Activated CD8-positive, alpha-beta memory T cell treated with anti-CD3 and anti-CD28 coated beads for 36 hours (primary cell): ENCODE data around the gene ICE2. TPM values are rescaled to one million over a fixed set of nuclear protein-coding genes. Genes with fewer than 3 reads are reported as not detected.

ENCODE experiments used
- CTCF ChIA-PET: fragments of 350-600 bp; sonication (Branson Sonifier 250); formaldehyde crosslinking; loops from one replicate; lab custom pipeline; 2021; ENCODE audit warnings: antibody characterized with exemption; lab: Charles Lee
- POLR2A ChIA-PET: fragments of 350-600 bp; sonication (Branson Sonifier 250); formaldehyde crosslinking; loops from one replicate; lab custom pipeline; 2021; ENCODE audit warnings: antibody characterized with exemption; lab: Charles Lee
- total RNA-seq, 2 experiments: library from RNA; stranded (reverse); gene quantifications; one replicate each; pipeline ENCODE4 v1.2.3, GENCODE V29; 2021

ICE2 gene
- total RNA-seq, 2 experiments from 2014 or later, result 59.9 to 61.3 TPM

- ChIA-PET CTCF (no interaction called here), POLR2A (no interaction called here)
Observed at GRCh38 chr15:60464836-60465630, 13.9 kb downstream of the ICE2 start.

- POLR2A ChIA-PET, result no interaction called here
- CTCF ChIA-PET, result no interaction called here
Observed at GRCh38 chr15:60462027-60462426, 16.9 kb downstream of the ICE2 start.

- ChIA-PET CTCF (no interaction called here), POLR2A (no interaction called here)
Observed at GRCh38 chr15:60460931-60461330, 18.0 kb downstream of the ICE2 start.

- ChIA-PET CTCF (no interaction called here), POLR2A (no interaction called here)
Observed at GRCh38 chr15:60458721-60459120, 20.2 kb downstream of the ICE2 start.

GRCh38 chr15:60457985-60458384 is 21.0 kb downstream of the ICE2 start:
- POLR2A ChIA-PET, result no interaction called here
- CTCF ChIA-PET, result no interaction called here

- CTCF ChIA-PET, result interaction anchor here (1.1 kb wide), 1 partner anchor 34 kb away, joined by 3 read pairs; no protein-coding TSS in a partner anchor
- POLR2A ChIA-PET, result no interaction called here
Observed at GRCh38 chr15:60454824-60455223, 24.1 kb downstream of the ICE2 start.

GRCh38 chr15:60448668-60449360 is 30.1 kb downstream of the ICE2 start:
- ChIA-PET CTCF (interaction anchor here (0.6 kb wide), 1 partner anchor 1471 kb away, joined by 3 read pairs; no protein-coding TSS in a partner anchor), POLR2A (no interaction called here)

GRCh38 chr15:60444289-60444912 is 34.5 kb downstream of the ICE2 start:
- ChIA-PET POLR2A (no interaction called here), CTCF (interaction anchor here (0.7 kb wide), 1 partner anchor 30 kb away, joined by 3 read pairs; no protein-coding TSS in a partner anchor)

GRCh38 chr15:60442763-60443162 is 36.2 kb downstream of the ICE2 start:
- ChIA-PET POLR2A (interaction anchor here (0.7 kb wide), 1 partner anchor 84 kb away, joined by 3 read pairs; no protein-coding TSS in a partner anchor), CTCF (no interaction called here)

GRCh38 chr15:60442031-60442650 is 36.8 kb downstream of the ICE2 start:
- ChIA-PET POLR2A (no interaction called here), CTCF (no interaction called here)

- ChIA-PET POLR2A (no interaction called here), CTCF (no interaction called here)
Observed at GRCh38 chr15:60441331-60441730, 37.6 kb downstream of the ICE2 start.

GRCh38 chr15:60438646-60439045 is 40.3 kb downstream of the ICE2 start:
- ChIA-PET CTCF (no interaction called here), POLR2A (no interaction called here)

GRCh38 chr15:60428935-60429334 is 50.0 kb downstream of the ICE2 start:
- POLR2A ChIA-PET, result no interaction called here
- CTCF ChIA-PET, result no interaction called here

GRCh38 chr15:60426870-60427508 is 52.0 kb downstream of the ICE2 start:
- ChIA-PET CTCF (no interaction called here), POLR2A (no interaction called here)

GRCh38 chr15:60425461-60425860 is 53.5 kb downstream of the ICE2 start:
- ChIA-PET CTCF (no interaction called here), POLR2A (no interaction called here)

GRCh38 chr15:60424006-60424405 is 54.9 kb downstream of the ICE2 start:
- ChIA-PET CTCF (no interaction called here), POLR2A (interaction anchor here (0.6 kb wide), 1 partner anchor 48 kb away, joined by 3 read pairs; no protein-coding TSS in a partner anchor)

GRCh38 chr15:60423537-60423936 is 55.4 kb downstream of the ICE2 start:
- ChIA-PET POLR2A (interaction anchor here (0.6 kb wide), 1 partner anchor 47 kb away, joined by 3 read pairs; no protein-coding TSS in a partner anchor), CTCF (no interaction called here)

- ChIA-PET CTCF (interaction anchor here (1.2 kb wide), 1 partner anchor 62 kb away, joined by 3 read pairs; no protein-coding TSS in a partner anchor), POLR2A (interaction anchor here (0.6 kb wide), 1 partner anchor 732 kb away, joined by 3 read pairs; the partner anchor contains the start of gene BNIP2)
Observed at GRCh38 chr15:60421544-60421943, 57.4 kb downstream of the ICE2 start.

GRCh38 chr15:60420203-60420716 is 58.7 kb downstream of the ICE2 start:
- CTCF ChIA-PET, result interaction anchor here (0.6 to 1.0 kb wide), 3 partner anchors 10 to 1981 kb away, joined by 3 to 4 read pairs (median 3); no protein-coding TSS in a partner anchor
- POLR2A ChIA-PET, result no interaction called here
